GM18519 (cell line): ENCODE measurements around the gene PTDSS2.
A peak's percentile ranks its signal among the peaks of the same experiment; 100 is the strongest.
"Not testable (repeated sequence)": the region's sequence is repeated elsewhere in the genome, so short reads cannot be mapped to it uniquely, and the experiment has no call there.

Experiments
- ATAC-seq: cut with Tn5 transposase; IDR thresholded peaks from one replicate; pipeline ENCODE4 v1.9.1; 2021; ENCODE audit warnings: mild to moderate bottlenecking, moderate library complexity; ENCODE audit not compliant: unreplicated experiment, low FRiP score

Gene PTDSS2

DNA sequence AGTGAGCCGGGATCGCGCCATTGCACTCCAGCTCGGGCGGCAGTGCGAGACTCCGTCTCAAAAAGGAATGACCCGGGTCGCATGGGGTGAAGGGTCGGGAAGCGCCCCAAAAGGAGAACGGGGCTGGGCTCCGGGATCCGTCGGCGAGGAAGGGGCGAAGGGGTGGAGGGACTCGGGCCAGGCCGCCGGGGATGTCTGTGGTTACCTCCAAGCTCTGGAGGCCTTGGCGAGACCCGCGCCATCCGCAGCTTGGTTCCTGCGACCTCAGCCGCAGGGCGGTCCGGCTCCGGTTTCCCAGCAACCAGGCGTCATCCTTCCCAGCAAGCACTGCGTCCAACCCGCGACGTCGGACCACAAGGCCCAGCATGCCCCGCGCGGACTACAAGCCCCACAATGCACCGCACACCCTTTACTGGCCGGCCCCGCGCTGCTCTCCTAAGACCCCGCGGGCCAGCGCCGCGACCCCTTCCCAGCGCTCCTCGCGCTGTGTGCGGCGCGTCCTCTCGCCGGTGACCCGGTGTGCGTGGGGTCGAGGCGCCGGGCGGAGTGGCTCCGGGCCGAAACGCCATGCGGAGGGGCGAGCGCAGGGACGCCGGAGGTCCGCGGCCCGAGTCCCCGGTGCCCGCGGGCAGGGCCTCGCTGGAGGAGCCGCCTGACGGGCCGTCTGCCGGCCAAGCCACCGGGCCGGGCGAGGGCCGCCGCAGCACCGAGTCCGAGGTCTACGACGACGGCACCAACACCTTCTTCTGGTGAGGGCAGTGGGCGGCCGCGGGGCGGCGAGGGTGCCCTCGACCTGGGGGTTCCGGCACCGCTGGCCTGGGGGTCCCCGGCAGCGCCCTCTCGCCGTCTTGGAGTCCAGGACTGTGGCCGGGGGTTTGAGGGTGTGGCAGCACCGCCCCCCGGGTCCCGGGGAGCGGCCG, at the start of gene PTDSS2:
PTDSS2 (plus strand) TSS at position 391 of the 920 bp plus-strand sequence; CDS start at position 568, 177 bp downstream.
- ATAC-seq: peak; percentile 42

- not testable (repeated sequence) for ATAC-seq
Measured at GRCh38 chr11:401196-401595, 48.9 kb upstream of the PTDSS2 start.

DNA sequence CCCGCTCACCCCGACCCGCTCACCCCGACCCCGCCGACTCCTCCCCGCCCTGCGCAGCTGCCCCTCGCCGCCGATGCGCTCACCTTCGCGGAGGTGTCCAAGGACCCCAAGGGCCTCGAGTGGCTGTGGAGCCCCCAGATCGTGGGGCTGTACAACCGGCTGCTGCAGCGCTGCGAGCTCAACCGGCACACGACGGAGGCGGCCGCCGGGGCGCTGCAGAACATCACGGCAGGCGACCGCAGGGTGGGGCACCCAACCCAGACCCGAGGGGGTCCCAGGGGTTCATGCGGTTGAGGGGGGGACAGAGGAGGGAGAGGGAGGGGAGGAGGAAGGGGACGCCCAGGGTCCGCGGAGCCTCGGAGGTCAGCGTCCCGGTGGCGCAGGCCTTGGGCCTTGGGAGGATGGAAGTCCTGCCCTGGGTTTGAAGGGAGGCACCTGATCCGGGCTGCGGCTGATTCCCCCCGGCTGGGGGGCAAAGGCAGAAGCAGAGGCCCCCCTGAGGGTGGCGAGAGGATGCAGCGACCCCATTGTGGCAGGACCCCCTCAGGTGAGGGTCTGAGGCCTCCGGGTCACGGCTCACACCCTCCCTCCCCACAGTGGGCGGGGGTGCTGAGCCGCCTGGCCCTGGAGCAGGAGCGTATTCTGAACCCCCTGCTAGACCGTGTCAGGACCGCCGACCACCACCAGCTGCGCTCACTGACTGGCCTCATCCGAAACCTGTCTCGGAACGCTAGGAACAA, 46.9 kb upstream of the PTDSS2 start:
- no peak for ATAC-seq

- no peak for ATAC-seq
Measured at GRCh38 chr11:403761-404431, 46.2 kb upstream of the PTDSS2 start.

- ATAC-seq: no peak
Measured at GRCh38 chr11:404551-405264, 45.4 kb upstream of the PTDSS2 start.

- ATAC-seq: no peak
Measured at GRCh38 chr11:405323-405953, 44.6 kb upstream of the PTDSS2 start.

- ATAC-seq: no peak
Measured at GRCh38 chr11:405954-406795, 43.9 kb upstream of the PTDSS2 start.

DNA sequence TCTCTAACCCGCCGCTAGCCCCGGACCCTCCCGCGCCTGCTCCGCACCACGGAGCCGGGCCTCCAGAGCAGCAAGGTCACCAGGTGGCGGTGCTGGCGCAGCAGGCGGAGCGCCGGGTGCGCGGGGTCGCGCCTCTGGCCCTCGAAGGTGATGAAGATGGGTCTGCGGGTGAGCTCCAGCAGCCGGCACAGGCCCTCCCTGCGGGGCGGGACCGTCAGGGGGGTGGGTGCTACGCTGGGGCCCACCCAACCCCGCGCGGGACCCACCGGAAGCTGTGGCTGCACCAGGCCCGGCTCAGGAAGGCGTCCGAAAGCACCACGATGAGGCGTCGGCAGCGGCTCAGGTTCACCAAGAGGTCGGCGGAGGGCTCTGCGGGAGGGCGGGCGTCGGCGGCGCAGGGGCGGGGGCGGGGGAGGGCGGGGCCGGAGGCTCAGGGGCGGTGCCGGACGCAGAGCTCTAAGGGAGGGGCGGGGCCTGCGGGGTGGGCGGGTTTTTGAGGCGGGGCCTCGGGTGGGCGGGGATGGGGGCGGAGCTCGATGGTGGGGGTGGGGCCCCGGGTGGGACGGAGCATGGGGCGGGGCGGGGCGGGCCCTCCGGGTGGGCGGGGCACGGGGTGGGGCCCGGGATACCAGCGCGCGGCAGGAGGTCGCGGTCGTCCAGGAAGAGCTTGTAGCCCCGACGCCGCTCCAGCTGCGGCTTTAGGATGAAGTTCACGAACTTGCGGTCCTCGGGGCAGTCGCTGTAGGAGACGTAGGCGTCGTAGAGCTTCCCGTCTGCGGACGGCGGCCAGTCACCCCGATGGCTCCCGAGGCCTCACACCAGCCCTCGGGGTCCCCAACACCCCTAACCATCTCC, 43.1 kb upstream of the PTDSS2 start:
- peak; percentile 44 for ATAC-seq

- no peak for ATAC-seq
Measured at GRCh38 chr11:407651-408123, 42.4 kb upstream of the PTDSS2 start.

DNA sequence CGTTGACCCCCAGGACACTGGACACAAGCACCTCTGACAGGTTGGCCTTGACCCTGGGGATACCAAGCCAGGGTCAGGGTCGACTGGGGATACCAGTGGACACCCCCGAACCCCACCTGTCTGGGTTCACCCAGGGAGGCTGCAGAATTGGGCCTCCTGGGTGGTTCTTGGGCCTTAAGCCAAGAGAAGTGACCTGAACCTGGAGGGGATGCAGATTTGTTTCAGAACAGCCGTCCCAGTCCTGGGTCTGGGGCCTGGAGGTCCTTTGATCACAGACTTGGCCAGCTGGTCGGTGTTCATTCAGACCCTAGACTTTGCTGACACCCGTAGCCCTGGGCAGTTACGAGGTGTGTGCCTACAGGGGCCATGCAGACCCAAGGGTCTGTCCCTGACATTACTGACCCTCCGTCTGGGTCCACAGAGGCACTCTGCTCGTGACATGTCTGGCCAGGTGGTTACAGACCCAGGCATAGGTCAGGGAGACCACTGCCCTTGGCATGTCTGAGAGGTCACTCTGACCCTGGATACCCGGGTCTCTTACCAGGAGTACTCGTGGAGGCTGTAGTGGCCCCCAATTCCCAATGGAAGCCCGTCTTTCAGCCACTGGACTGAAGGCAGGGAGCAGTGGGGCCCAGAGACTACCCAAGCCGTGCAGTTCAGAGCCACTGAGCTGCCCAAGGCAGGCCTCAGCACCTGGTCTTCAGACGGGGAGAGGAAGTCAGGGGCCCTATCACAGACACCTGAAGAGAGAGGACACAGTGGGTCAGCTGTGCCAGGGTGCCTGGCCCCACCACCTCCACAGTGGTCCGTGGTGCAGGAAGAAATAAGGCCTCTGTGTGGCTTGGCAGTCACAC, 41.7 kb upstream of the PTDSS2 start:
- ATAC-seq: no peak

DNA sequence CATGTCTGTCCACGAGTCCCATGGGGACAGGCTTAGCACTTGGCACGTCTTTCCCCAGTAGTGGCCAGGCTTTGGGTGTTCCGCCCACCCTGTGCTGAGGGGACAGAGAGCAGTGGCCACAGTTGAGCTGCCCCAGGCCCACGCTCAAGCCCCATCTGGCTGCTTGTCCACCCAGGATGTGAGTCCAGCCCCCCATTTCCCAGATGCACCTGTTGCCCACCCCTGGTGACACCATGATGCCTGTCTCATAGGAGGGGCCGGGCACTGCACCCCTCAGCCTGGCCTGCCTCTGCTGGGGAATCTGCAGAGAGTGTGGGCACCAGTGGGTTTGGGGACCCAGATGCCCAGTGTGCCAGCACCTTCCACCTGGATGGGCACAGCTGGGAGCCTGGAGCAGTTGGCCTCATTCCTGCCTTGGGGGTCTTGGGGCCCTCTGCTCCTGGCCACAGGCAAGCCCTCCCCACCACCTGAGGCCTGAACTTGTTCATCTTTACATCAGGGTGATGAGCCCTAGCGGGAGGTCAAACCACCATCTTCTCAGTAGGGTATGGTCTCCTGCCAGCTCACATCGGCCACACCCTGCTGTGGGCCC, 41.0 kb upstream of the PTDSS2 start:
- ATAC-seq: no peak

- no peak for ATAC-seq
Measured at GRCh38 chr11:409600-410483, 40.2 kb upstream of the PTDSS2 start.

DNA sequence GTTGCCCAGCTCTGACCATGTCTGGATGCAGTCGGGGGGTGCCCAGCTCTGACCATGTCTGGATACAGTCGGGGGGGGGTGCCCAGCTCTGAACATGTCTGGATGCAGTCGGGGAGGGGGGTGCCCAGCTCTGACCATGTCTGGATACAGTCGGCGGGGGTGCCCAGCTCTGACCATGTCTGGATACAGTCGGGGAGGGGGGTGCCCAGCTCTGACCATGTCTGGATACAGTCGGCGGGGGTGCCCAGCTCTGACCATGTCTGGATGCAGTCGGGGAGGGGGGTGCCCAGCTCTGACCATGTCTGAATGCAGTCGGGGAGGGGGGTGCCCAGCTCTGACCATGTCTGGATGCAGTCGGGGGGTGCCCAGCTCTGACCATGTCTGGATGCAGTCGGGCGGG, 39.4 kb upstream of the PTDSS2 start:
- not testable (repeated sequence) for ATAC-seq

DNA sequence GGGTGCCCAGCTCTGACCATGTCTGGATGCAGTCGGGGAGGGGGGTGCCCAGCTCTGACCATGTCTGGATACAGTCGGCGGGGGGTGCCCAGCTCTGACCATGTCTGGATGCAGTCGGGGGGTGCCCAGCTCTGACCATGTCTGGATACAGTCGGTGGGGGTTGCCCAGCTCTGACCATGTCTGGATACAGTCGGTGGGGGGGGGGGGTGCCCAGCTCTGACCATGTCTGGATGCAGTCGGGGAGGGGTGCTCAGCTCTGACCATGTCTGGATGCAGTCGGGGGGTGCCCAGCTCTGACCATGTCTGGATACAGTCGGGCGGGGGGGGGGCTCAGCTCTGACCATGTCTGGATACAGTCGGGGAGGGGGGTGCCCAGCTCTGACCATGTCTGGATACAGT, 38.6 kb upstream of the PTDSS2 start:
- not testable (repeated sequence) for ATAC-seq

GRCh38 chr11:412641-413119, 37.4 kb upstream of the PTDSS2 start:
- no peak for ATAC-seq
